LNCAP (cell line): ENCODE data around the gene PLA2G6.

Source experiments
- TF ChIP-seq, protein P1 (sequence below): fragments of 450-650 bp; IDR thresholded peaks from 2 replicates; pipeline ENCODE4 v1.5.1; 2017; ENCODE audit warnings: mild to moderate bottlenecking

Gene PLA2G6

GRCh38 chr22:38223289-38223960 lies 41.8 kb upstream of the PLA2G6 start:
- TF ChIP-seq, protein P1, sequence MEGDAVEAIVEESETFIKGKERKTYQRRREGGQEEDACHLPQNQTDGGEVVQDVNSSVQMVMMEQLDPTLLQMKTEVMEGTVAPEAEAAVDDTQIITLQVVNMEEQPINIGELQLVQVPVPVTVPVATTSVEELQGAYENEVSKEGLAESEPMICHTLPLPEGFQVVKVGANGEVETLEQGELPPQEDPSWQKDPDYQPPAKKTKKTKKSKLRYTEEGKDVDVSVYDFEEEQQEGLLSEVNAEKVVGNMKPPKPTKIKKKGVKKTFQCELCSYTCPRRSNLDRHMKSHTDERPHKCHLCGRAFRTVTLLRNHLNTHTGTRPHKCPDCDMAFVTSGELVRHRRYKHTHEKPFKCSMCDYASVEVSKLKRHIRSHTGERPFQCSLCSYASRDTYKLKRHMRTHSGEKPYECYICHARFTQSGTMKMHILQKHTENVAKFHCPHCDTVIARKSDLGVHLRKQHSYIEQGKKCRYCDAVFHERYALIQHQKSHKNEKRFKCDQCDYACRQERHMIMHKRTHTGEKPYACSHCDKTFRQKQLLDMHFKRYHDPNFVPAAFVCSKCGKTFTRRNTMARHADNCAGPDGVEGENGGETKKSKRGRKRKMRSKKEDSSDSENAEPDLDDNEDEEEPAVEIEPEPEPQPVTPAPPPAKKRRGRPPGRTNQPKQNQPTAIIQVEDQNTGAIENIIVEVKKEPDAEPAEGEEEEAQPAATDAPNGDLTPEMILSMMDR: no peak

GRCh38 chr22:38222797-38223119 lies 41.1 kb upstream of the PLA2G6 start:
- TF ChIP-seq, protein P1: no peak

DNA sequence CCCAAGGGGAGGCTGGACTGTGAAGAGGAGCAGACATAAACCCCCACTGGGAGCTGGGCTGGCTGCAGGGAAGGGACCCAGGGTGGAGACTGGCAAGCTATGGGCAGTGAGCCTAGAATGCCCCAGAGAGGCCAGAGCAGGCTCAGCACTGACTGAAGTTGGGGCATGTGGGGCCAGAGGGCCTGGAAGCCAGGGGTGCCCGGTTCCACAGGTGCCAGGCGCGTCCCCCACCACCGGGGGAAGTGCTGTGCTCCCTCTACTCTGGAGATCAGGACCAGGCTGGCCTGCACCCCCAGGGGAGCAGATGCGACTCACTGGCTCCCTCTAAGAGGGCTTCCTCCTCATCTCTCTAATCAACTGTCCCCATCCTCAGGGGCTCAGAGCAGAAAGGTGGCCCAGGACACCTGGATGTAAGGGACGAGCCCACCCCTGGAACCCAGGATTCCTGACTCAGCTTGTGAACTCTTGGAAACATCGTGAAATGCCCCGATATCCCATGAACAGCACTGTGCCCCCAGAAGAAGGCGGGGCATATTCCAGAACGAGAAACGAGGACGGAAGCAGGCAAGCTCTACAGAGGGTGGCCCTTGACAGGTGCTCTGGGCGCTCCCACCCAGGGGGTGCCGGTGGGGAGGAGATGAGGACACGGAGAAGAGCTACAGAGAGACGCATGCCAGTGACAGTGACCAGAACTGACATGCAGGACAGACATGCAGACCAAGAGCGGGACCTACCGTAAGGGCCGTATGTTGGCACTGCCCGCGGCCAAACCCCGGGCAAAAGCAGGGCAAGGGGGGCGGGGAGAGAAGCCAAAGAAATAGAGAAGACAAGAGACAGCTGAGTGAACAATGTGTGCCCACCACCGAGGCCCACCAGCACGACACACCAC lies 40.5 kb upstream of the PLA2G6 start:
- TF ChIP-seq, protein P1: no peak

DNA sequence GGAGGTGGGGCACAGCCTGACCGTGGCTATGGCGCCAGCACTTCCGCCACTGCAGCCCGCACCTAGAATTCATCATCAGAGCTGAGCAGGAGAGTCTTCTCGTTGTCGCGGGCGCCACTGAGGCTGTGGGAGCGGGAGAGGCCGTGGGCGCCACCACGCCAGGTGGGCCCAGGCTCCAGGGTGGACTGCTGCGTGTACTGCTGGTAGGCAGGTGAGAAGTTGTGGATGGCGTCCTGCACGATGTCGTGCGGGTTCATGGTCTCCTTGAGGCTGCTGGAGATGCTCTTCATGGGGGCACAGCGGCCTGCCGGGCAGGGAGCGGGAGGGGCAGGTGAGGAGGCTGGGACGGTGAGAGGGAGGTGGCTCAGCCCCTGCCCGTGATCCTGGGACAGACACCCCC lies 39.8 kb upstream of the PLA2G6 start:
- TF ChIP-seq, protein P1: no peak

- TF ChIP-seq, protein P1: no peak
These were observed 39.2 kb upstream of the PLA2G6 start for GRCh38 chr22:38220653-38221386.

DNA sequence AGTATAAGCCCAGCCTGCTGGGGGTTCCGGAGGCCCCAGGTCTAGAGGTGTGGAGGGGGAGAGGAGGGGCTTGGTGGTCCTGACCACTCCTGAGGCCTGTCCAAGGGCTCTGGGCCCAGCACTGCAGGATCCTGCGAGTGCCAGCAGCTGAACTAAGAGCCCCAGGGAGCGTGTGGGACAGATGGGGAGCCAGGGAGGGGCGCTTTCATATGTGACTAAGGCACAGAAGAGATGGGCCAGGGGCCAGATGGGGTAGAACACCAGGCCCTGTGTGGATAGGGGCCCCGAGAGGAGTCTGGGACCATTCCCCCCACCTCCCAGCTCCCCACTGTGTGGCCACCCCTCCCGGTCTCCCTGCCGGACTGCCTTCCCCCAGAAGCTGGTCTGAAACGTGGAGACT lies 38.5 kb upstream of the PLA2G6 start:
- TF ChIP-seq, protein P1: no peak

DNA sequence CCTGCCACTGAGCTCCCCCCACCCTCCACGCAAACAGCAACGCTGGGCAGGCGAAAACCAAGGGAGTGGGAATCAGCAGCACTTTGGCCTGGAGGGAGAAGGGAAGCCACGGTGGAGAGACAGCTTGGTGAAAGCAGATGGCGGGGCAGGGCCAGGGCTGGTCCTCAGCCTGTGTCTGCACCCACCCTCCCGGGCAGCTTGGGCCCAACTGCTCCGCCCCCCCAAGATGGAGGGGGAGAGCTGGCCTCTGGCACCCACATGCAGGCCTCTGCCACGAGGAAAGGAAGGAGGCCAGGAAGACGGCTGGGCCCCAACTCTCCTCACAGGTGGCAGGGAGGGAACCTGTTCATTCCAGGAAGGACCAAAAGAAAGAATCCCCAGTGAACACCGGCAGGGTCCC lies 38.0 kb upstream of the PLA2G6 start:
- TF ChIP-seq, protein P1: no peak
